ENCODE measurements around the gene BST2.

BST2 gene

DNA sequence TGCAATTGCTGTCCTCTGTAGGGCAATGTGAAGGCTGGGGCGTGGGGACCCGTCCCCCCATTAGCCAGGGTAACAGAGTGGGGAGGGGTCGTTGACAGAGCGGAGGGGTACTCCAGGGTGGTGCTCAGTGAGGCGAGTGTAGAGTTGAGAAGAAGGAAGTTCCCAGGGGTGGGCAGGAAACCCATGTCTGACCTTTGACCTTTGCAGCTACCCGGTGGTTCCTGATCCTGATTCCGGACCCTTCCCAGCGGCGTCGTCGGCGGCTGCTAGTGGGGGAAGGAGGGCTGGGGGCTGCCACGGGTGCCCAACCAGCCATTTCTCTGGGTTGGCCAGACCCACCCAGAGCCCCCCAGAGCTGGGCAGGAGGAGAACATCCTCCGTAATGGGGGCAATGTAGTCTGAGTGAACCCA is 26.2 kb downstream of the BST2 start:
- H3K4me3 ChIP-seq (IDR thresholded peaks at IDR 0.05; ENCODE audit: insufficient read depth, low read depth, low read length) = no peak overlapping the region
- H3K36me3 ChIP-seq (ENCODE audit: insufficient read depth) = no peaks in the 10 kb centered on the region
- peaks cover 5% of the 10 kb centered on the region; the same call in 1 of the 2 replicates for H3K27me3 ChIP-seq (ENCODE audit: insufficient read depth, low read depth)
- no peak for TF ChIP-seq CTCF (conservative IDR thresholded peaks at IDR 0.05; ENCODE audit: low read depth, low read length)
- H3K9ac ChIP-seq = no peak overlapping the region
- H4K20me1 ChIP-seq (ENCODE audit: insufficient read depth) = no peaks in the 10 kb centered on the region
- H3K4me1 ChIP-seq (ENCODE audit: low read depth, poor library complexity, severe bottlenecking) = peaks cover 8% of the 10 kb centered on the region
- H2AFZ ChIP-seq (ENCODE audit: low read depth) = no peak overlapping the region
- no peak overlapping the region for H3K4me2 ChIP-seq
- H3K79me2 ChIP-seq (ENCODE audit: insufficient read depth, low read depth) = no peaks in the 10 kb centered on the region
- H3K27ac ChIP-seq = no peak overlapping the region

GRCh38 chr19:17378271-17378670 is 27.2 kb downstream of the BST2 start:
- TF ChIP-seq CTCF (conservative IDR thresholded peaks at IDR 0.05; ENCODE audit: low read depth, low read length) = no peak
- H3K79me2 ChIP-seq (ENCODE audit: insufficient read depth, low read depth) = no peaks in the 10 kb centered on the region
- no peak overlapping the region for H3K9ac ChIP-seq
- H3K4me3 ChIP-seq (IDR thresholded peaks at IDR 0.05; ENCODE audit: insufficient read depth, low read depth, low read length) = no peak overlapping the region
- H4K20me1 ChIP-seq (ENCODE audit: insufficient read depth) = no peaks in the 10 kb centered on the region
- no peak overlapping the region for H2AFZ ChIP-seq (ENCODE audit: low read depth)
- H3K27ac ChIP-seq = no peak overlapping the region
- no peaks in the 10 kb centered on the region for H3K36me3 ChIP-seq (ENCODE audit: insufficient read depth)
- H3K4me1 ChIP-seq (ENCODE audit: low read depth, poor library complexity, severe bottlenecking) = peaks cover 8% of the 10 kb centered on the region
- H3K27me3 ChIP-seq (ENCODE audit: insufficient read depth, low read depth) = peaks cover 5% of the 10 kb centered on the region; the same call in 1 of the 2 replicates
- no peak overlapping the region for H3K4me2 ChIP-seq

DNA sequence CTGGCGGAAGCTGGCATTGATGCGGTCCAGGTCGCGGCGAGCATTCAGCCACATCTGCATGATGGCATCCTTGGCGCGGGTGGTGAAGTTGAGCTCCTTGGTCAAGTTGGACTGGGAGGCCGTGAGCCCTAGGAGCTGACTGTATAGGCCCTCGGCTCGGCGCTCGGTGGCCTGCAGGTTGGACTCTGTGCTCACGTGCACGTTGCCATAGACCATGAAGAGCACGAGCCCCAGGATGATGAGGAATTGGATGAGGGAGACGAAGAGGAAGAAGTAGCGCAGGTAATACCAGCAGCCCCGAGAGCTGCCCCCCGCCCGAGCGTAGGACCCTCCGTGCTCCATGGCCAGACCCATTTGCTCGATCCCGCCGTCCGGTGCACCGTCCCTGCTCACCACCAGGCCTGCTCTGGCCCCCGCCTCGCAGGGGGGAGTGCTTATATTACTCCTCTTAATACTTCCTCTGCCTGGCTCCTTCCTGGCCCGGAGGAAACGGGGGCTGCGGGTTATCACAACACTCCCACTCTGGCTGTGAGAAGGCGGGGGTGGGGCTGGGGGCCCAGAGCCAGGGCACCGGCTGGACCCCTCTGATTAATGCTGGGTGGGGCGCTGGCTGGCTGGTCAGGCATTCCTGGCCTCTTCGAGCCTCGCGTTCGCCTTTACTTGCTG is 28.4 kb downstream of the BST2 start, which contains the start of gene PLVAP:
Gene PLVAP, minus strand, starts transcription at position 408 of the 666 bp plus-strand sequence. Its CDS starts 54 bp downstream, at position 354.
- Histone ChIP-seq H3K79me2 (ENCODE audit: insufficient read depth, low read depth) (no peaks in the 10 kb centered on the region), H3K4me1 (ENCODE audit: low read depth, poor library complexity, severe bottlenecking) (peaks cover 8% of the 10 kb centered on the region)

GRCh38 chr19:17370026-17370587 is 35.3 kb downstream of the BST2 start:
- no peaks in the 10 kb centered on the region for H4K20me1 ChIP-seq (ENCODE audit: insufficient read depth)
- H3K36me3 ChIP-seq (ENCODE audit: insufficient read depth) = no peaks in the 10 kb centered on the region
- TF ChIP-seq CTCF (conservative IDR thresholded peaks at IDR 0.05; ENCODE audit: low read depth, low read length) = no peak
- no peak overlapping the region for H3K9ac ChIP-seq
- no peak overlapping the region for H3K4me2 ChIP-seq
- no peaks in the 10 kb centered on the region for H3K79me2 ChIP-seq (ENCODE audit: insufficient read depth, low read depth)
- H2AFZ ChIP-seq (ENCODE audit: low read depth) = no peak overlapping the region
- H3K4me1 ChIP-seq (ENCODE audit: low read depth, poor library complexity, severe bottlenecking) = peaks cover 7% of the 10 kb centered on the region
- H3K4me3 ChIP-seq (IDR thresholded peaks at IDR 0.05; ENCODE audit: insufficient read depth, low read depth, low read length) = no peak overlapping the region
- no peak overlapping the region for H3K27ac ChIP-seq
- H3K27me3 ChIP-seq (ENCODE audit: insufficient read depth, low read depth) = no peaks in the 10 kb centered on the region; the same call in 1 of the 2 replicates

More for the DNA sequence above, 28.4 kb downstream of the BST2 start, which contains the start of gene PLVAP:
- no peak within 1 kb of the TSS for H2AFZ ChIP-seq (ENCODE audit: low read depth)
- H3K27me3 ChIP-seq (ENCODE audit: insufficient read depth, low read depth) = peaks cover 5% of the 10 kb centered on the region; the same call in 1 of the 2 replicates
- no peak within 1 kb of the TSS for H3K9ac ChIP-seq
- H3K4me2 ChIP-seq = no peak within 1 kb of the TSS
- no peak for TF ChIP-seq CTCF (conservative IDR thresholded peaks at IDR 0.05; ENCODE audit: low read depth, low read length)
- no peak within 1 kb of the TSS for H3K4me3 ChIP-seq (IDR thresholded peaks at IDR 0.05; ENCODE audit: insufficient read depth, low read depth, low read length)
- H4K20me1 ChIP-seq (ENCODE audit: insufficient read depth) = no peaks in the 10 kb centered on the region
- no peaks in the 10 kb centered on the region for H3K36me3 ChIP-seq (ENCODE audit: insufficient read depth)
- no peak within 1 kb of the TSS for H3K27ac ChIP-seq

Measured in KMS-11 (cell line).